PFSK-1 (cell line): ENCODE measurements around the gene EVC2.

Experiments
- POLR2AphosphoS5 ChIP-seq: IDR thresholded peaks from 2 replicates; pipeline ENCODE4 v1.6.1; 2012; ENCODE audit warnings: low read depth, mild to moderate bottlenecking, control low read depth, low read length, moderate library complexity
- REST ChIP-seq, 2 experiments: IDR thresholded peaks; 2 replicates each; pipeline versions ENCODE4 v1.6.1 to v1.8.0; 2011 to 2012; ENCODE audit warnings: low read depth in 2 of 2, low read length in 2 of 2, control low read depth in 1 of 2, inconsistent platforms in 1 of 2, mild to moderate bottlenecking in 1 of 2, moderate library complexity in 1 of 2; ENCODE audit not compliant: insufficient read depth in 1 of 2
- SIN3A ChIP-seq: IDR thresholded peaks from 2 replicates; pipeline ENCODE4 v1.6.1; 2012; ENCODE audit warnings: mild to moderate bottlenecking, low read length, moderate library complexity, borderline replicate concordance; ENCODE audit not compliant: insufficient read depth
- TAF1 ChIP-seq: IDR thresholded peaks from 2 replicates; pipeline ENCODE4 v1.6.1; 2012; ENCODE audit warnings: low read length, control low read depth, borderline replicate concordance; ENCODE audit not compliant: insufficient read depth

DNA sequence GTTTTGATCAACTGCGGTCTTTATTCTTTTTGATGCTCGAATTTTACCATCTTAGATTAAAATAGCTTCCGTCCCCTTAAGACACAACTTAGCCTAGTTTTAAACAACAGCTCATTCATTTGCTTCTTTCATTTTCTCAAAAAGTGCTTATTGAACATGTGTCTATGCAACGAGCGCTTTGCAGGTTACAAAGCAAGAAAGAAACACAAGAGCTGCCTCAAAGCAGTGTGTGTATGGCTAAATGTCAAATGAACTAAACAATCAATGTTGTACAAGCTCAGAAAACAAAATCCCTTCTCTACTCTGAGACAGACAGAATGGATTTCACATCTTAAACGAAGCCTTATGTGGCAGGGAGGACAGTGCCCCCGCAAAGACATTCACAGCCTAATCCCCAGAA, 61.0 kb downstream of the EVC2 start:
- TF ChIP-seq TAF1 (no peak), SIN3A (no peak), REST (IDR thresholded peaks at IDR 0.05; ENCODE audit: insufficient read depth in 1 of 2, low read depth in 2 of 2, low read length in 2 of 2) (no peak), POLR2AphosphoS5 (no peak)
